ENCODE data around the gene UGGT1.
"Not testable (repeated sequence)": the region's sequence is repeated elsewhere in the genome, so short reads cannot be mapped to it uniquely, and the experiment has no call there.

The UGGT1 gene

GRCh38 chr2:128115921-128116623, 25.1 kb downstream of the UGGT1 start:
- no peak for DNase-seq

GRCh38 chr2:128134573-128134972, 43.6 kb downstream of the UGGT1 start:
- no peak for DNase-seq

GRCh38 chr2:128137094-128137616, 46.2 kb downstream of the UGGT1 start:
- no peak for DNase-seq

GRCh38 chr2:128139624-128140023, 48.6 kb downstream of the UGGT1 start:
- no peak for DNase-seq

- no peak for DNase-seq
Measured at GRCh38 chr2:128145651-128146050, 54.7 kb downstream of the UGGT1 start.

- DNase-seq, result no peak
Measured at GRCh38 chr2:128153786-128154185, 62.8 kb downstream of the UGGT1 start.

- DNase-seq, result no peak
Measured at GRCh38 chr2:128154225-128154624, 63.2 kb downstream of the UGGT1 start.

- no peak for DNase-seq
Measured at GRCh38 chr2:128155970-128156369, 65.0 kb downstream of the UGGT1 start.

- DNase-seq, result no peak
Measured at GRCh38 chr2:128156812-128157211, 65.8 kb downstream of the UGGT1 start.

GRCh38 chr2:128157644-128158043, 66.6 kb downstream of the UGGT1 start:
- no peak for DNase-seq

GRCh38 chr2:128158176-128158575, 67.2 kb downstream of the UGGT1 start:
- no peak for DNase-seq

GRCh38 chr2:128159437-128159836, 68.4 kb downstream of the UGGT1 start:
- no peak for DNase-seq

GRCh38 chr2:128160616-128161275, 69.7 kb downstream of the UGGT1 start:
- DNase-seq, result no peak

- no peak for DNase-seq
Measured at GRCh38 chr2:128162266-128162665, 71.3 kb downstream of the UGGT1 start.

- no peak for DNase-seq
Measured at GRCh38 chr2:128164311-128164710, 73.3 kb downstream of the UGGT1 start.

GRCh38 chr2:128166746-128167353, 75.8 kb downstream of the UGGT1 start:
- no peak for DNase-seq

- DNase-seq, result no peak
Measured at GRCh38 chr2:128169094-128169493, 78.1 kb downstream of the UGGT1 start.

GRCh38 chr2:128169497-128169896, 78.5 kb downstream of the UGGT1 start:
- DNase-seq, result no peak

- no peak for DNase-seq
Measured at GRCh38 chr2:128169933-128170709, 79.1 kb downstream of the UGGT1 start.

GRCh38 chr2:128170776-128171175, 79.8 kb downstream of the UGGT1 start:
- DNase-seq, result no peak

GRCh38 chr2:128172191-128172590, 81.2 kb downstream of the UGGT1 start:
- DNase-seq, result no peak

GRCh38 chr2:128174067-128174466, 83.1 kb downstream of the UGGT1 start:
- not testable (repeated sequence) for DNase-seq

GRCh38 chr2:128177315-128177714, 86.3 kb downstream of the UGGT1 start:
- DNase-seq, result no peak
